Measurements from ENCODE around the gene MEDAG. TPM values are rescaled to one million over a fixed set of nuclear protein-coding genes. Genes with fewer than 3 reads are reported as not detected.

MEDAG gene
- total RNA-seq, 1 donor from 2014 or later, result 7.5 TPM

DNA sequence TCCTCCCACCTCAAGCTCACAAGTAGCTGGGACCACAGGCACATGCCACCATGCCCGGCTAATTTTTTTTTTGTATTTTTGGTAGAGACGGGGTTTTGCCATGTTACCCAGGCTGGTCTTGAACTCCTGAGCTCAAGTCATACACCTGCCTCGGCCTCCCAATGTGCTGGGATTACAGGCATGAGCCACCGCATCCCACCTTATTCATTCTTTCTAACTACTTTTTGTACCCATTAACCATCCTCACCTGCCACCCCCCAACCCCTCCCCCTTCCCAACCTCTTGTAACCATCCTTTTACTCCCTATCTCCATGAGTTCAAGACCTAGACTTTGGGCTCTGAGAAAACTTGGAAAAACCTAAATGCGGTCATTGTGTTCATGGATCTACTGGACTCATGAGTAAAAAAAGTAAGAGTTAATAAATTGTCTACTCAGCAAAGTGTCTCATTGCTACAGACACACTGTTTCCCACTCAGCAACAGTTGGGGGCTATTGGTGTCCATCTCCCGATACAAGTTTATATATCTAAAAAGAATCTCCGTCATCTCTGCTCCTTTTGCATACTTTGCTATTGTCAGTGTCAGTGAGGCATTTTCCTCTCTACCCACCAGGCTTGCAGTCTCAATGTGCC, 44.1 kb upstream of the MEDAG start:
- H3K36me3 Mint-ChIP-seq, result no peaks in the 10 kb centered on the region
- H3K4me1 Mint-ChIP-seq, result peaks cover 68% of the 10 kb centered on the region
- H3K27me3 Mint-ChIP-seq (ENCODE audit: low read depth), result no peaks in the 10 kb centered on the region
- H3K27ac Mint-ChIP-seq, result peak overlapping the region; percentile 99
- no peaks in the 10 kb centered on the region for H3K9me3 Mint-ChIP-seq
- TF ChIP-seq, protein P1, sequence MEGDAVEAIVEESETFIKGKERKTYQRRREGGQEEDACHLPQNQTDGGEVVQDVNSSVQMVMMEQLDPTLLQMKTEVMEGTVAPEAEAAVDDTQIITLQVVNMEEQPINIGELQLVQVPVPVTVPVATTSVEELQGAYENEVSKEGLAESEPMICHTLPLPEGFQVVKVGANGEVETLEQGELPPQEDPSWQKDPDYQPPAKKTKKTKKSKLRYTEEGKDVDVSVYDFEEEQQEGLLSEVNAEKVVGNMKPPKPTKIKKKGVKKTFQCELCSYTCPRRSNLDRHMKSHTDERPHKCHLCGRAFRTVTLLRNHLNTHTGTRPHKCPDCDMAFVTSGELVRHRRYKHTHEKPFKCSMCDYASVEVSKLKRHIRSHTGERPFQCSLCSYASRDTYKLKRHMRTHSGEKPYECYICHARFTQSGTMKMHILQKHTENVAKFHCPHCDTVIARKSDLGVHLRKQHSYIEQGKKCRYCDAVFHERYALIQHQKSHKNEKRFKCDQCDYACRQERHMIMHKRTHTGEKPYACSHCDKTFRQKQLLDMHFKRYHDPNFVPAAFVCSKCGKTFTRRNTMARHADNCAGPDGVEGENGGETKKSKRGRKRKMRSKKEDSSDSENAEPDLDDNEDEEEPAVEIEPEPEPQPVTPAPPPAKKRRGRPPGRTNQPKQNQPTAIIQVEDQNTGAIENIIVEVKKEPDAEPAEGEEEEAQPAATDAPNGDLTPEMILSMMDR (IDR thresholded peaks at IDR 0.05; ENCODE audit: unreplicated experiment), result no peak
- H3K4me3 Mint-ChIP-seq, result no peak overlapping the region
- no peak for DNase-seq (ENCODE audit: low spot score in 2 of 2, unreplicated experiment in 2 of 2)

DNA sequence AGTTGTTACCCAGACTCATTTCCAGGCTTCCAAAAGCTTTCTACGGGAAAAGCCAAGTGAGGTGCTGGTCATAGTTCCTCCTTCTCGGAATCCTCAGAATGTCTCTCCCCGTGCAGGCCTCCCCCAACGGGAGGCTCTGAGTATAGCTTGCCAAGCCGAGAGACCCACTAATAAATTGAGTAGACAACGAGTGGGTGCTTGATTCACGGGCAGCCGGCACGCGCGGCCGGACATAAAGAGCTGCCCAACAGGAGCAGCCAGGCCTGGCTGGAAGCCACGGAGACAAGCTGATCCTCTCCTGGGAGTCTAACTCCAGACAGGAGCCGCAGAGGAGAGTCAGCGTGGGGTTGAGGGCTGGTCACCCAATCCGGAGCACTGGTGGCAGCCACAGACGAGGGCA, 43.4 kb upstream of the MEDAG start:
- no peak for DNase-seq (ENCODE audit: low spot score in 2 of 2, unreplicated experiment in 2 of 2)

DNA sequence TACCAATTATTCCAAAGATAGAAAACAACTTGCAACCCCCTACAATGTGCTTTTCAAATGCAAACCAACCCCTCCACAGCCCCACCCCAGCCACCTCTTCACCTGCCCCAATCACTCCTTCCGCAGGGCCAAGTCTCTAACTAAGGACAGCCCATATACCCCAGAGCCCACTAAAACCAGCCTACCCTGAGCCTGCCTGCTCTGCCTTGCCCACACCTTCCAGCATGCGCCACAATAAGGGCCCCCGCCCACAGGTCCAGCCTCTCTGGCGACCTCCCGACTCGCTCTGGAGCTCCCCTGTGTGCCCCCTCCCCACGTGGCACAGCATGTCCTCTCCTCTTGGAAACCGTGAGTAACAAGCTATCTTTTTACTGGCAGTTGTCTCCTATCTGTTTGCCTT, 42.8 kb upstream of the MEDAG start:
- Mint-ChIP-seq H3K36me3 (no peaks in the 10 kb centered on the region), H3K4me1 (peaks cover 76% of the 10 kb centered on the region), H3K27ac (peak overlapping the region; percentile 99), H3K9me3 (no peaks in the 10 kb centered on the region), H3K27me3 (ENCODE audit: low read depth) (no peaks in the 10 kb centered on the region), H3K4me3 (no peak overlapping the region)
- no peak for DNase-seq (ENCODE audit: low spot score in 2 of 2, unreplicated experiment in 2 of 2)
- TF ChIP-seq, protein P1 (IDR thresholded peaks at IDR 0.05; ENCODE audit: unreplicated experiment), result no peak

More for the DNA sequence above, 43.4 kb upstream of the MEDAG start:
- H3K27me3 Mint-ChIP-seq (ENCODE audit: low read depth), result no peaks in the 10 kb centered on the region
- H3K27ac Mint-ChIP-seq, result peak overlapping the region; percentile 99
- H3K4me1 Mint-ChIP-seq, result peaks cover 73% of the 10 kb centered on the region
- H3K9me3 Mint-ChIP-seq, result no peaks in the 10 kb centered on the region
- TF ChIP-seq, protein P1 (IDR thresholded peaks at IDR 0.05; ENCODE audit: unreplicated experiment), result no peak
- H3K4me3 Mint-ChIP-seq, result no peak overlapping the region
- no peaks in the 10 kb centered on the region for H3K36me3 Mint-ChIP-seq

DNA sequence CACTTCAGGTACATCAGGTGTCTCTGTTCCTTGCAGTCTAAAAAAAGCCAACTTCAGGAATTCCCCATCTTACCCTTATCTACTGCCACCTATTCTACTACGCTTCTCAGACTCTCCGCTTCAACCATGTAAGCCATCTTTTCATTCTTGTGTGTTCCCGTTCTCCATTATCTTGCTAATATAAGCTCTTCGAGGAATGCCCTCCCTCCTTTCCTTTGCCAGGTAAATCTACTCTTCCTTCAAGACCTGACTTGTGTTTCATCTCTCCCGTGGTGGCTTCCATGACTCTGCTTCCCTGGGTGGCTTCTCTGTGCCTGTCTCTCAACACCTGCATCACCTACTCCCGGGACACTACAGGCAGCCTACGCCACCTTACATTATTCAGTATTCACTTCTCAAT, 42.3 kb upstream of the MEDAG start:
- Mint-ChIP-seq H3K4me3 (no peak overlapping the region), H3K9me3 (no peaks in the 10 kb centered on the region), H3K27ac (peak overlapping the region; percentile 99), H3K4me1 (peaks cover 78% of the 10 kb centered on the region), H3K36me3 (no peaks in the 10 kb centered on the region), H3K27me3 (ENCODE audit: low read depth) (no peaks in the 10 kb centered on the region)
- TF ChIP-seq, protein P1 (IDR thresholded peaks at IDR 0.05; ENCODE audit: unreplicated experiment), result no peak
- no peak for DNase-seq (ENCODE audit: low spot score in 2 of 2, unreplicated experiment in 2 of 2)

DNA sequence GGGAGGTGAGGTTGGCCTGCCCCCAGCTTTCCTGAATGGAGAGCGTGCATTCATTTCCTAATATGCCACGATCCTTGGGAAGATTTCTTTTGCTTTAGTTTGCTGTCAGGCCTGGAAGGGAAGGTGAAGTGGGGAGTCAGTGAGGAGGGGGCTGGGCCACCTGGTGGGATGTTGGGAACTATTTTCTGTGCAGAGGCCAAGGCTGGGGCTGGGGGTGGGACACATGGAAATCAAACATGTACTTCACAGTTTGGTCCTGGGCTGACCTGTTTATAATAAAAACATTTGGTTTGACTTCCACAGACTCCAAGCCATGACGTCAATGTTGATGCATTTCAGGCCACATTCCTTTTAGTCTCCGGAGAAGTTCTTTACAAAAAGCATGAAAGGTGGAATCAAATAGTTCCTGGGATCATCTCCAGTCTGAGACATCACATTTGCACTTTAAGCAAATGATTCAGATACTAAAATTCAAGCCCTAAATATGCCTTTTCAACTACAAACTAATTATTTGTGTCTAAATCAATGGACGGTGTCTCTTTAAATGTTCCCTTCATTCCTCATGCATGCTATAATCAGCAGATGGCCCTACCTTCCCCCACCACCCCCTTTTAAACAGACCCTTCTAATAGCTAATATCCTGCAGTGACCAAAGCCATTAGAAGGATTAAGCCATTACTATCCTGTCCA, 41.5 kb upstream of the MEDAG start:
- Mint-ChIP-seq H3K4me3 (no peak overlapping the region), H3K4me1 (peaks cover 80% of the 10 kb centered on the region)

More for the DNA sequence above, 41.5 kb upstream of the MEDAG start:
- H3K36me3 Mint-ChIP-seq, result no peaks in the 10 kb centered on the region
- H3K9me3 Mint-ChIP-seq, result no peaks in the 10 kb centered on the region
- TF ChIP-seq, protein P1 (IDR thresholded peaks at IDR 0.05; ENCODE audit: unreplicated experiment), result no peak
- H3K27ac Mint-ChIP-seq, result peak overlapping the region; percentile 99
- DNase-seq (ENCODE audit: low spot score in 2 of 2, unreplicated experiment in 2 of 2), result no peak
- H3K27me3 Mint-ChIP-seq (ENCODE audit: low read depth), result no peaks in the 10 kb centered on the region
